ENCODE measurements around the gene NEK6.
A peak's percentile ranks its signal among the peaks of the same experiment; 100 is the strongest.

DNA sequence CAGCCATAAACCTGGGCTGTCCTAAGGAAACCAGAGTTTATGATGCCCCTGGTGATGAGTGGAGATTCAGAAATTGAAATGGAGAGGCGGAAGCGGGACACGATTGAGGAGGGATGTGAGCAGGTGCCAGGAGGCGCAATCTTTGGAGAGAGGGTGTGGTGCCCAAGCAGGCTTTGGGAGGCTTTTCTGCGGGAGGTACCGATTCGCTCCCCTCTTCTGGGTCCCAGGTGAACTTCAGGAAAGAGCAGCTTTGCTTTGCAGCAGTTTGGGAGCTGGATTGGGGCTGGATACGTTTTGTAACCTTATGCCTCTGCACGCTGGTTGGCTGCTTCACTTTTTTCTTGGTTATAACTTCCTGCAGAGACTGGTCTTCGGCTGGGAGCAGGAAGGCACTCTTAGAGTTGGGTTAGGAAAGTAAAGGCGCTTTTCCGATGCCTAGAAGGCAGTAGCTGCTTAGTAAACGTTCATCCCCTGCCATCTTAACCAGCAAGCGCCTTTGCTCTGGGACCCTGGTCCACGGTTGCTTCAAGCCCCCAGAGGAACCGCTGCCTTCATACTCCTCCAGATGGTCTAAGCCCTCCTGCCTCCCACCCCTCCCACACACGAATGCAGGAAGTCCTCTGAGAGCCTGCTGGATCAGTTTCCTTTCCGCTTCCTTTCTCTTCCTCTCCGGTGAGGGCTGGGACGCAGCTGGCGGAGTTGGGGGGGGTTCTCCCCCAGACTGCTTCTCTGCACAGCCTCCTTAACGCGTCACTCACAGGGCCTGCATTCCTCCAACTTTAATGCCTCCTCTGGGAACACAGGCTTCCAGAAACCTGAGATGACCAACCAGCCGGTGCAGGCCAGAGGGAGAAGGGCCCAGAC lies 15.2 kb upstream of the NEK6 start:
- TF ChIP-seq, protein P1, sequence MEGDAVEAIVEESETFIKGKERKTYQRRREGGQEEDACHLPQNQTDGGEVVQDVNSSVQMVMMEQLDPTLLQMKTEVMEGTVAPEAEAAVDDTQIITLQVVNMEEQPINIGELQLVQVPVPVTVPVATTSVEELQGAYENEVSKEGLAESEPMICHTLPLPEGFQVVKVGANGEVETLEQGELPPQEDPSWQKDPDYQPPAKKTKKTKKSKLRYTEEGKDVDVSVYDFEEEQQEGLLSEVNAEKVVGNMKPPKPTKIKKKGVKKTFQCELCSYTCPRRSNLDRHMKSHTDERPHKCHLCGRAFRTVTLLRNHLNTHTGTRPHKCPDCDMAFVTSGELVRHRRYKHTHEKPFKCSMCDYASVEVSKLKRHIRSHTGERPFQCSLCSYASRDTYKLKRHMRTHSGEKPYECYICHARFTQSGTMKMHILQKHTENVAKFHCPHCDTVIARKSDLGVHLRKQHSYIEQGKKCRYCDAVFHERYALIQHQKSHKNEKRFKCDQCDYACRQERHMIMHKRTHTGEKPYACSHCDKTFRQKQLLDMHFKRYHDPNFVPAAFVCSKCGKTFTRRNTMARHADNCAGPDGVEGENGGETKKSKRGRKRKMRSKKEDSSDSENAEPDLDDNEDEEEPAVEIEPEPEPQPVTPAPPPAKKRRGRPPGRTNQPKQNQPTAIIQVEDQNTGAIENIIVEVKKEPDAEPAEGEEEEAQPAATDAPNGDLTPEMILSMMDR (IDR thresholded peaks at IDR 0.05), result no peak
- TF ChIP-seq POLR2A (IDR thresholded peaks at IDR 0.05), result peak in 2 of 3 donors; percentile 22 to 43

Data from body of pancreas (tissue), 4 donors.